LNCaP clone FGC (cell line): ENCODE data around the gene CRYZ.

Source experiments
- DNase-seq: peaks from one replicate; pipeline ENCODE4 v3.0.0-alpha.2; 2011; ENCODE audit warnings: low read depth
- H3K4me3 ChIP-seq: 2 replicates; pipeline ENCODE4 v1.5.1; 2011; ENCODE audit warnings: mild to moderate bottlenecking, low read depth, low read length, control low read depth
- TF ChIP-seq, protein P1 (sequence below): IDR thresholded peaks from 2 replicates; pipeline ENCODE4 v1.5.1; 2012; ENCODE audit warnings: mild to moderate bottlenecking; ENCODE audit not compliant: control insufficient read depth, insufficient read depth; ENCODE audit errors: extremely low read depth

CRYZ gene, protein sequence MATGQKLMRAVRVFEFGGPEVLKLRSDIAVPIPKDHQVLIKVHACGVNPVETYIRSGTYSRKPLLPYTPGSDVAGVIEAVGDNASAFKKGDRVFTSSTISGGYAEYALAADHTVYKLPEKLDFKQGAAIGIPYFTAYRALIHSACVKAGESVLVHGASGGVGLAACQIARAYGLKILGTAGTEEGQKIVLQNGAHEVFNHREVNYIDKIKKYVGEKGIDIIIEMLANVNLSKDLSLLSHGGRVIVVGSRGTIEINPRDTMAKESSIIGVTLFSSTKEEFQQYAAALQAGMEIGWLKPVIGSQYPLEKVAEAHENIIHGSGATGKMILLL

DNA sequence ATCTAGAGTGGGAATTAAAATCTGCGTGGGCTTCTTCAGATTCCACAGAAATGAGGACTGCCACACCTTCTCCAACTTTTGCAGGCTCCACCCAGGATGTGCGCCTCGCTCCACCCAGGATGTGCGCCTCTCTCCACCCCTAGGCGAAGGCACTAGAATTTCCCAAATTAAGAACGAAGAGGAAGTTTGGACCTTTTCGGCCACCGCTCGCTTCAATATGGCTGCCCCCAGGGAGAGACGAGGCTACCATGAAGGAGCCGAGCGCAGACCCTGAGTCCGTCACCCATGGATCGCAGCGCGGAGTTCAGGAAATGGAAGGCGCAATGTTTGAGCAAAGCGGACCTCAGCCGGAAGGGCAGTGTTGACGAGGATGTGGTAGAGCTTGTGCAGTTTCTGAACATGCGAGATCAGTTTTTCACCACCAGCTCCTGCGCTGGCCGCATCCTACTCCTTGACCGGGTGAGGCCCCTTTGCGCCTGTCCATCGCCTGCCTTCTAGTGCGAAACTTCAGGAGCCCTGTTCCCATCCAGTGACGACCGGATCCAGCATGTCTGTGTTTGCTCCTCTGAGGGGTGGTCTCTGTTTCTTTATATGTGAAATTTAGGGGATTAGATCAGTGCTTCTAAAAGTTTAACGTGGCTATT lies at the start of gene CRYZ, which contains the start of gene TYW3:
Gene CRYZ, minus strand, starts transcription at position 91 of the 644 bp plus-strand sequence. CDS start 8,229 bp downstream, outside the sequence.
Gene TYW3, plus strand, starts transcription at position 193 of the 644 bp plus-strand sequence. Its CDS starts 93 bp downstream, at position 286.
- DNase-seq = peak; percentile 85
- TF ChIP-seq, protein P1, sequence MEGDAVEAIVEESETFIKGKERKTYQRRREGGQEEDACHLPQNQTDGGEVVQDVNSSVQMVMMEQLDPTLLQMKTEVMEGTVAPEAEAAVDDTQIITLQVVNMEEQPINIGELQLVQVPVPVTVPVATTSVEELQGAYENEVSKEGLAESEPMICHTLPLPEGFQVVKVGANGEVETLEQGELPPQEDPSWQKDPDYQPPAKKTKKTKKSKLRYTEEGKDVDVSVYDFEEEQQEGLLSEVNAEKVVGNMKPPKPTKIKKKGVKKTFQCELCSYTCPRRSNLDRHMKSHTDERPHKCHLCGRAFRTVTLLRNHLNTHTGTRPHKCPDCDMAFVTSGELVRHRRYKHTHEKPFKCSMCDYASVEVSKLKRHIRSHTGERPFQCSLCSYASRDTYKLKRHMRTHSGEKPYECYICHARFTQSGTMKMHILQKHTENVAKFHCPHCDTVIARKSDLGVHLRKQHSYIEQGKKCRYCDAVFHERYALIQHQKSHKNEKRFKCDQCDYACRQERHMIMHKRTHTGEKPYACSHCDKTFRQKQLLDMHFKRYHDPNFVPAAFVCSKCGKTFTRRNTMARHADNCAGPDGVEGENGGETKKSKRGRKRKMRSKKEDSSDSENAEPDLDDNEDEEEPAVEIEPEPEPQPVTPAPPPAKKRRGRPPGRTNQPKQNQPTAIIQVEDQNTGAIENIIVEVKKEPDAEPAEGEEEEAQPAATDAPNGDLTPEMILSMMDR = no peak

DNA sequence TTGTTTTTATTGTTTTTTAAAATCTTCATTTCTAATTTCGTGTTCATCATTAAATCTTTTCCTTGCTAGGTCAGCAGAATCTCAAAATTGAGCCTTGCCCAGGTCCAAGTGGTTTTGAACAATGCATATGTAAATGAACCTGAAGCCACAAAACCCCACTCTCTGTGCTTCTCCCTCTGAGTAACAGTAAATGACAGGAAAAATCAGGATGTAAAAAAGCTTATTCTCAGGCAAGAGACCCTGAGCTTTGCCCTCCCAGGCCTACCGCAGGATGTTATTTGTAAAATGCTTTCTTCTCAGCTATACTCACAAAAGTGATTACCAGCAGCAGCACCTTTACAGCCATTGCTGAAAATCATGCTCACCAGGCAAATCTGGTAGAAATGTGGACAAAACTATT lies 47.7 kb upstream of the CRYZ start:
- no peak for DNase-seq
- H3K4me3 ChIP-seq = no peak overlapping the region
- TF ChIP-seq, protein P1 = no peak

More for the DNA sequence above, at the start of gene CRYZ, which contains the start of gene TYW3:
- peak within 1 kb of the TSS; percentile 89 for H3K4me3 ChIP-seq

DNA sequence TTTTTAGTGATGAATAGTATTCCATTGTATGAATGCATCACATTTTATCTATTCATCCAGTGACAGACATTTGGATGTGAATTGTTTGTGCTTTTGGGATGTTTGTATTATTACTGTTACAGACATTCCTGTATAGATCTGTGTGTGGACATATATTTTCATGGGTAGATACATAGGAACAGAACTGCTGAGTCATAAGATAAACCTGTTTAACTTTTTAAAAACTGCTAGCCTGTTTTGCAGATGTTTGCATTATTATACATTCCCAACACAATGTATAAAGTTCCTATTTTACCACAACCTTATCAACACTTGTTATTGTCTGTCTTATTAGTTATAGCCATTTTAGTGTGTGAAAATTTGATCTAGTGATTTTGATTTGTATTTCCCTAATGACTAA lies 46.9 kb upstream of the CRYZ start:
- TF ChIP-seq, protein P1 = no peak
- H3K4me3 ChIP-seq = no peak overlapping the region
- DNase-seq = no peak

DNA sequence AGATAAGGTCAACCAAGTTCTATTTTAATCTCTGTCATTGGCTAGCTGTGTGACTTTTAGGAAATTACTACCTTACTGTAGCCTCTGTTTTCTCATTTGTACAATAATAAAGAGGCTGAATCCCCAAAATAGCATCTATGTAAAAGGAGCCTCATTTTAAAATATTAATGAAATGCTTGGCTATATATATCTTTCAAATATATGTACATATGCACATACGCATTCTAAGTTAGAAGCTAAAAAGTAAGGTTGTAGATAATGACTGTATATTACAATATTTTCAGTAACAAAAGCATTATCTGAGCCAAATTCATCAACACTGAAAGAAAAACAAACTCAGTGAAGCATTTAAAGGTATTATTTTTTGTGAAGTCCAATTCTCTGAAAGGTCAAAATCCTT lies 44.7 kb upstream of the CRYZ start:
- TF ChIP-seq, protein P1 = no peak
- no peak for DNase-seq
- no peak overlapping the region for H3K4me3 ChIP-seq

DNA sequence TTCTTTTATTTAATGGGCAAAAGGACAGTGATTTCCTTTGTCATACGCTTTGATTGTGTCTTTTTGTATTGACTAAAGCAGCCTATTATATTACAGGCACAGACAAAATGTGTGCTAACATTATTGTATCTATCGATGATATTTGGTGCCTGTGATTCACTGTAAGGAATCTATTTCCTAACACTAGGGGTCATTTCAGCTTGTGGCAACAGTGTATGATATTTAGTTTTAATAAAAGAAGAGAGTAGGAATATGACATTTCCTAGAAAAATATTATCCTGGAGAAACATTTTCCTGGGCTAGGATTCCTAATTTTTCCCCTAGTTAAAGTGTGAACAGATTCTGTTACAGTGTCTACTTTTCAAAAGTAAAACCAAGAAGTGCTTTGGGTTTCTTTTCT lies 42.9 kb upstream of the CRYZ start:
- no peak for DNase-seq
- TF ChIP-seq, protein P1 = no peak
- H3K4me3 ChIP-seq = no peak overlapping the region

DNA sequence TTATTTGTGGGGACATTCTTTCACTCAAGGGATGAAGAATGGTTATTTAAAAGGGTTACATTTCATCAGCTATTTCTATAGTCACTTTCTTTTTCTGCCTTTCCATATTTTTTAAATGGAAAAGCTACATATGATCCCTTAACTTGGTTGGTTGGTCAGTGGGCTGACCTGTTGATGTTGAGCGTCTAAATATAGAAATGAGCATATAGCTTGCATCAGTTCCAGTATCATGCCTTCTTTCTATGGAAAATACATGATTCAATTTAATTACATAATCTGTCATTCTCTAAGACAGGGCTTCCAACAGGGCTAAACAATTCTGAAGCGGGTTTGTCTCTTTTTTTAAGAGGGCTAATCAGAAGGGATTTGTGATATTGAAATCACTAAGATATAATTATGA lies 40.7 kb upstream of the CRYZ start:
- no peak overlapping the region for H3K4me3 ChIP-seq
- no peak for DNase-seq
- TF ChIP-seq, protein P1 = no peak
